HepG2 (cell line): ENCODE results near the gene DCUN1D3. TPM values are rescaled to one million over a fixed set of nuclear protein-coding genes. Genes with fewer than 3 reads are reported as not detected.

ENCODE experiments used
- ATRX ChIP-seq: sonication (generic); formaldehyde crosslinking; IDR thresholded peaks from 2 replicates; pipeline ENCODE4 v1.4.0; 2020; ENCODE audit warnings: missing genetic modification reagents, borderline replicate concordance
- EP300 ChIP-seq, 3 experiments: sonication (generic) in 1 of 3; formaldehyde crosslinking in 1 of 3; IDR thresholded peaks; 2 replicates each; pipeline versions ENCODE4 v1.5.1 to v1.6.1; 2011 to 2020; ENCODE audit warnings: low read depth in 2 of 3, low read length in 2 of 3, borderline replicate concordance in 1 of 3, improper control_type of control experiment in 1 of 3, mild to moderate bottlenecking in 1 of 3, missing genetic modification reagents in 1 of 3, moderate library complexity in 1 of 3
- FOXJ3 ChIP-seq: sonication (generic); formaldehyde crosslinking; IDR thresholded peaks from 2 replicates; pipeline ENCODE4 v1.4.0; 2020; ENCODE audit warnings: missing genetic modification reagents, mild to moderate bottlenecking, borderline replicate concordance
- LCORL ChIP-seq, 2 experiments: fragments of 450-650 bp in 1 of 2; sonication (generic) in 1 of 2; formaldehyde crosslinking in 1 of 2; IDR thresholded peaks; 2 replicates each; pipeline versions ENCODE4 v1.5.0 to v1.6.1; 2017 to 2020; ENCODE audit warnings: antibody characterized with exemption in 1 of 2, missing genetic modification reagents in 1 of 2
- NR2F1 ChIP-seq, 2 experiments: fragments of 450-650 bp in 1 of 2; formaldehyde crosslinking in 1 of 2; IDR thresholded peaks; 2 replicates each; pipeline versions ENCODE4 v1.5.0 to v1.6.1; 2016 to 2020; ENCODE audit warnings: mild to moderate bottlenecking in 1 of 2, missing compliant biosample characterization in 1 of 2, missing genetic modification reagents in 1 of 2, moderate library complexity in 1 of 2
- SIX4 ChIP-seq: sonication (generic); formaldehyde crosslinking; IDR thresholded peaks from 2 replicates; pipeline ENCODE4 v1.4.0; 2020; ENCODE audit warnings: missing genetic modification reagents
- ZNF383 ChIP-seq: sonication (generic); formaldehyde crosslinking; IDR thresholded peaks from 2 replicates; pipeline ENCODE4 v1.4.0; 2020; ENCODE audit warnings: missing genetic modification reagents, mild to moderate bottlenecking, borderline replicate concordance
- ZNF75D ChIP-seq: sonication (generic); formaldehyde crosslinking; IDR thresholded peaks from 2 replicates; pipeline ENCODE4 v1.8.1; 2023; ENCODE audit warnings: missing genetic modification reagents, mild to moderate bottlenecking, borderline replicate concordance
- polyA plus RNA-seq, 8 experiments: library from polyadenylated mRNA; depleted of rRNA in 3 of 8; stranded (reverse) in 7 of 8; unstranded in 1 of 8; fragments of >200 nt; fragmentation: Illumina TruSeq in 4 of 8; extraction: Trizol in 4 of 8; gene quantifications; 2 replicates each; pipeline versions ENCODE4 v1.2.1 to v1.2.3, GENCODE V29; 2011 to 2016; ENCODE audit warnings: low read depth in 4 of 8, missing spikeins in 1 of 8, mixed read lengths in 1 of 8; ENCODE audit not compliant: insufficient read depth in 1 of 8
- total RNA-seq, 5 experiments: library from RNA; depleted of rRNA; stranded (reverse); fragments of >200 nt; fragmentation: Illumina TruSeq; extraction: Trizol; gene quantifications; 2 replicates each; pipeline ENCODE4 v1.2.3, GENCODE V29; 2016; ENCODE audit warnings: low read depth in 1 of 5
- TF ChIP-seq, protein P1 (sequence below): sonication (generic); formaldehyde crosslinking; conservative IDR thresholded peaks from 2 replicates; pipeline ENCODE4 v1.4.0; 2020; ENCODE audit warnings: mild to moderate bottlenecking, missing genetic modification reagents, moderate library complexity
- TF ChIP-seq, protein P2 (sequence below): sonication (generic); formaldehyde crosslinking; IDR thresholded peaks from 2 replicates; pipeline ENCODE4 v1.5.0; 2020; ENCODE audit warnings: mild to moderate bottlenecking, missing genetic modification reagents
- TF ChIP-seq, protein P3 (sequence below): sonication (generic); formaldehyde crosslinking; IDR thresholded peaks from 2 replicates; pipeline ENCODE4 v1.4.0; 2020; ENCODE audit warnings: missing genetic modification reagents
- TF ChIP-seq, protein P4 (sequence below), 2 experiments: sonication (generic) in 1 of 2; formaldehyde crosslinking in 1 of 2; IDR thresholded peaks; 2 replicates each; pipeline versions ENCODE4 v1.4.0 to v1.6.1; 2016 to 2020; ENCODE audit warnings: borderline replicate concordance in 1 of 2, low read depth in 1 of 2, mild to moderate bottlenecking in 1 of 2, missing genetic modification reagents in 1 of 2
- TF ChIP-seq, protein P5 (sequence below): sonication (generic); formaldehyde crosslinking; IDR thresholded peaks from 2 replicates; pipeline ENCODE4 v1.5.1; 2020; ENCODE audit warnings: mild to moderate bottlenecking, moderate library complexity, missing genetic modification reagents

The DCUN1D3 gene
- total and polyA plus RNA-seq, 2 of the 13 experiments (the other 11 are each of a cell fraction or from before 2014, with no cell fraction given), result 5.0 to 19.3 TPM

DNA sequence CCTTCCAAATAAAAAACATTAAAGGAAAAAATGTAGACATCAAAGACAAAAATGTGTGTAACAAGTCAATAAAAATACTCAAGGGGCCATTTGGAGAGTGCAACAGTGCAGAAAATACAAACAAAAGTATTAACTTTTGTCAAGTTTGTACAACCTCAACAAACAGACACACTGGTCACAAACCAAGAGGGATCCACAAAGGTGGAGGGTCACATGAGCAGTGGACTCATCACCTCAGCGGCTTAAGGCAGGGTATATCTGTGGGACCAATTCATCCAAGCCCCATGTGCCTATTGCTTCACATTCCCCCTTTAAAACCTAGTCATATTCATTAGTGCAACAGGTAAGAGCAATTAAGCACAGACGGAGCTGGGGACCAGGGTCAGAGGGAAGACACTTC lies 45.2 kb downstream of the DCUN1D3 start (continued):
- TF ChIP-seq ATRX (no peak), ZNF75D (CRISPR knock-in tag) (no peak), LCORL (IDR thresholded peaks at IDR 0.05) (no peak), LCORL (CRISPR knock-in tag; IDR thresholded peaks at IDR 0.05) (no peak), NR2F1 (CRISPR knock-in tag; IDR thresholded peaks at IDR 0.05) (0 out of 4 replicates have a peak, but pooled peaks of 1 of the 2 experiments have one; percentile 27), ZNF383 (CRISPR knock-in tag) (no peak), SIX4 (CRISPR knock-in tag) (no peak), FOXJ3 (CRISPR knock-in tag) (peak; percentile 77), EP300 (IDR thresholded peaks at IDR 0.05; ENCODE audit: low read depth in 2 of 2, low read length in 2 of 2) (peak in 1 of 2 experiments; percentile 57; a peak in 1 of 4 replicates), EP300 (CRISPR knock-in tag; IDR thresholded peaks at IDR 0.05; ENCODE audit: borderline replicate concordance) (no peak)
- TF ChIP-seq, protein P1, sequence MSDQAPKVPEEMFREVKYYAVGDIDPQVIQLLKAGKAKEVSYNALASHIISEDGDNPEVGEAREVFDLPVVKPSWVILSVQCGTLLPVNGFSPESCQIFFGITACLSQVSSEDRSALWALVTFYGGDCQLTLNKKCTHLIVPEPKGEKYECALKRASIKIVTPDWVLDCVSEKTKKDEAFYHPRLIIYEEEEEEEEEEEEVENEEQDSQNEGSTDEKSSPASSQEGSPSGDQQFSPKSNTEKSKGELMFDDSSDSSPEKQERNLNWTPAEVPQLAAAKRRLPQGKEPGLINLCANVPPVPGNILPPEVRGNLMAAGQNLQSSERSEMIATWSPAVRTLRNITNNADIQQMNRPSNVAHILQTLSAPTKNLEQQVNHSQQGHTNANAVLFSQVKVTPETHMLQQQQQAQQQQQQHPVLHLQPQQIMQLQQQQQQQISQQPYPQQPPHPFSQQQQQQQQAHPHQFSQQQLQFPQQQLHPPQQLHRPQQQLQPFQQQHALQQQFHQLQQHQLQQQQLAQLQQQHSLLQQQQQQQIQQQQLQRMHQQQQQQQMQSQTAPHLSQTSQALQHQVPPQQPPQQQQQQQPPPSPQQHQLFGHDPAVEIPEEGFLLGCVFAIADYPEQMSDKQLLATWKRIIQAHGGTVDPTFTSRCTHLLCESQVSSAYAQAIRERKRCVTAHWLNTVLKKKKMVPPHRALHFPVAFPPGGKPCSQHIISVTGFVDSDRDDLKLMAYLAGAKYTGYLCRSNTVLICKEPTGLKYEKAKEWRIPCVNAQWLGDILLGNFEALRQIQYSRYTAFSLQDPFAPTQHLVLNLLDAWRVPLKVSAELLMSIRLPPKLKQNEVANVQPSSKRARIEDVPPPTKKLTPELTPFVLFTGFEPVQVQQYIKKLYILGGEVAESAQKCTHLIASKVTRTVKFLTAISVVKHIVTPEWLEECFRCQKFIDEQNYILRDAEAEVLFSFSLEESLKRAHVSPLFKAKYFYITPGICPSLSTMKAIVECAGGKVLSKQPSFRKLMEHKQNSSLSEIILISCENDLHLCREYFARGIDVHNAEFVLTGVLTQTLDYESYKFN (CRISPR knock-in tag), result peak; percentile 70
- TF ChIP-seq, protein P2, sequence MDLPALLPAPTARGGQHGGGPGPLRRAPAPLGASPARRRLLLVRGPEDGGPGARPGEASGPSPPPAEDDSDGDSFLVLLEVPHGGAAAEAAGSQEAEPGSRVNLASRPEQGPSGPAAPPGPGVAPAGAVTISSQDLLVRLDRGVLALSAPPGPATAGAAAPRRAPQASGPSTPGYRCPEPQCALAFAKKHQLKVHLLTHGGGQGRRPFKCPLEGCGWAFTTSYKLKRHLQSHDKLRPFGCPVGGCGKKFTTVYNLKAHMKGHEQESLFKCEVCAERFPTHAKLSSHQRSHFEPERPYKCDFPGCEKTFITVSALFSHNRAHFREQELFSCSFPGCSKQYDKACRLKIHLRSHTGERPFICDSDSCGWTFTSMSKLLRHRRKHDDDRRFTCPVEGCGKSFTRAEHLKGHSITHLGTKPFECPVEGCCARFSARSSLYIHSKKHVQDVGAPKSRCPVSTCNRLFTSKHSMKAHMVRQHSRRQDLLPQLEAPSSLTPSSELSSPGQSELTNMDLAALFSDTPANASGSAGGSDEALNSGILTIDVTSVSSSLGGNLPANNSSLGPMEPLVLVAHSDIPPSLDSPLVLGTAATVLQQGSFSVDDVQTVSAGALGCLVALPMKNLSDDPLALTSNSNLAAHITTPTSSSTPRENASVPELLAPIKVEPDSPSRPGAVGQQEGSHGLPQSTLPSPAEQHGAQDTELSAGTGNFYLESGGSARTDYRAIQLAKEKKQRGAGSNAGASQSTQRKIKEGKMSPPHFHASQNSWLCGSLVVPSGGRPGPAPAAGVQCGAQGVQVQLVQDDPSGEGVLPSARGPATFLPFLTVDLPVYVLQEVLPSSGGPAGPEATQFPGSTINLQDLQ (CRISPR knock-in tag), result no peak
- TF ChIP-seq, protein P3, sequence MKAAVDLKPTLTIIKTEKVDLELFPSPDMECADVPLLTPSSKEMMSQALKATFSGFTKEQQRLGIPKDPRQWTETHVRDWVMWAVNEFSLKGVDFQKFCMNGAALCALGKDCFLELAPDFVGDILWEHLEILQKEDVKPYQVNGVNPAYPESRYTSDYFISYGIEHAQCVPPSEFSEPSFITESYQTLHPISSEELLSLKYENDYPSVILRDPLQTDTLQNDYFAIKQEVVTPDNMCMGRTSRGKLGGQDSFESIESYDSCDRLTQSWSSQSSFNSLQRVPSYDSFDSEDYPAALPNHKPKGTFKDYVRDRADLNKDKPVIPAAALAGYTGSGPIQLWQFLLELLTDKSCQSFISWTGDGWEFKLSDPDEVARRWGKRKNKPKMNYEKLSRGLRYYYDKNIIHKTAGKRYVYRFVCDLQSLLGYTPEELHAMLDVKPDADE (CRISPR knock-in tag), result no peak
- TF ChIP-seq, protein P4, sequence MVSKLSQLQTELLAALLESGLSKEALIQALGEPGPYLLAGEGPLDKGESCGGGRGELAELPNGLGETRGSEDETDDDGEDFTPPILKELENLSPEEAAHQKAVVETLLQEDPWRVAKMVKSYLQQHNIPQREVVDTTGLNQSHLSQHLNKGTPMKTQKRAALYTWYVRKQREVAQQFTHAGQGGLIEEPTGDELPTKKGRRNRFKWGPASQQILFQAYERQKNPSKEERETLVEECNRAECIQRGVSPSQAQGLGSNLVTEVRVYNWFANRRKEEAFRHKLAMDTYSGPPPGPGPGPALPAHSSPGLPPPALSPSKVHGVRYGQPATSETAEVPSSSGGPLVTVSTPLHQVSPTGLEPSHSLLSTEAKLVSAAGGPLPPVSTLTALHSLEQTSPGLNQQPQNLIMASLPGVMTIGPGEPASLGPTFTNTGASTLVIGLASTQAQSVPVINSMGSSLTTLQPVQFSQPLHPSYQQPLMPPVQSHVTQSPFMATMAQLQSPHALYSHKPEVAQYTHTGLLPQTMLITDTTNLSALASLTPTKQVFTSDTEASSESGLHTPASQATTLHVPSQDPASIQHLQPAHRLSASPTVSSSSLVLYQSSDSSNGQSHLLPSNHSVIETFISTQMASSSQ (IDR thresholded peaks at IDR 0.05; ENCODE audit: low read depth), result no peak
- TF ChIP-seq, protein P4 (CRISPR knock-in tag; IDR thresholded peaks at IDR 0.05; ENCODE audit: borderline replicate concordance), result no peak
- TF ChIP-seq, protein P5, sequence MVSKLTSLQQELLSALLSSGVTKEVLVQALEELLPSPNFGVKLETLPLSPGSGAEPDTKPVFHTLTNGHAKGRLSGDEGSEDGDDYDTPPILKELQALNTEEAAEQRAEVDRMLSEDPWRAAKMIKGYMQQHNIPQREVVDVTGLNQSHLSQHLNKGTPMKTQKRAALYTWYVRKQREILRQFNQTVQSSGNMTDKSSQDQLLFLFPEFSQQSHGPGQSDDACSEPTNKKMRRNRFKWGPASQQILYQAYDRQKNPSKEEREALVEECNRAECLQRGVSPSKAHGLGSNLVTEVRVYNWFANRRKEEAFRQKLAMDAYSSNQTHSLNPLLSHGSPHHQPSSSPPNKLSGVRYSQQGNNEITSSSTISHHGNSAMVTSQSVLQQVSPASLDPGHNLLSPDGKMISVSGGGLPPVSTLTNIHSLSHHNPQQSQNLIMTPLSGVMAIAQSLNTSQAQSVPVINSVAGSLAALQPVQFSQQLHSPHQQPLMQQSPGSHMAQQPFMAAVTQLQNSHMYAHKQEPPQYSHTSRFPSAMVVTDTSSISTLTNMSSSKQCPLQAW, result no peak
